GM10266 (cell line): ENCODE data around the gene PAEP.
"Not testable (repeated sequence)": the region's sequence is repeated elsewhere in the genome, so short reads cannot be mapped to it uniquely, and the experiment has no call there.

Experiments used
- DNase-seq: peaks from one replicate; pipeline ENCODE4 v3.0.0; 2012; ENCODE audit errors: extremely low spot score
- TF ChIP-seq, protein P1 (sequence below): IDR thresholded peaks from 2 replicates; pipeline ENCODE4 v1.5.1; 2012; ENCODE audit warnings: mild to moderate bottlenecking, low read depth; ENCODE audit not compliant: control insufficient read depth, insufficient read depth; ENCODE audit errors: missing control alignments

The PAEP gene

DNA sequence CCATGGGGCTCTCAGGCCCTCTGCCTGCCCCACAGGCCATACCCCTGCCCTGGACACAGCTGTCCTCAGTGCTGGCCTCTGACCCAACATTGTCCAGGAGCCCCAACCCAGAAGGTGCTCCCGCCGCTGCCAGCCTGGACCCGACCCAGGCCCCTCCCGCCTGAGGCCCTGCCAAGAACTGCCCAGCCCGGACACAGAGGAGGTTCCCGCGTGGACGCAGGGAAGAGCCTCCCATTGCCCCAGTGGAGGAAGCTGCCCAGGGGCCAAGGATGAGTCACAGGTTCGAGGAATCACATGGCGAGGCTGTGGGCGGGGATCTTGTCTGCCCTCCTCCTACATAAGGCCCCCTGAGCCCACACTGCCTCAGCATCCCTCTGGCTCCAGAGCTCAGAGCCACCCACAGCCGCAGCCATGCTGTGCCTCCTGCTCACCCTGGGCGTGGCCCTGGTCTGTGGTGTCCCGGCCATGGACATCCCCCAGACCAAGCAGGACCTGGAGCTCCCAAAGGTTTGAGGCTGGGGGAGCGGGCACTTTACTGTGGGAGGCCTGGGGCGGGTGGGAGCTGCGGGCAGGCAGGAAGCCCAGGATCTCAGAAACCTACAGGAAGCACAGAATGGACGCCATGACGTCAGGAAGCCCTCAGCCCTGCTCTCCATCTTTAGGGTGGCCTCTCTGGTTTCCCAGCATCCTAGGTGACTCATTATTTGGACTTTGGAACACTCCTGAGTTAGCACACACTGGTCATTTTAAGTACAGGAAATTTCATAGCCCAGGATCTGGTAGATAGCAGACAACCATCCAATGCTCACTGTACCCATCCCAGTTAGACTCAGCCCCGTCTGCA is at the start of gene PAEP:
Gene PAEP (plus strand): TSS at position 366 of the 844 bp plus-strand sequence.
- no peak for DNase-seq
- TF ChIP-seq, protein P1, sequence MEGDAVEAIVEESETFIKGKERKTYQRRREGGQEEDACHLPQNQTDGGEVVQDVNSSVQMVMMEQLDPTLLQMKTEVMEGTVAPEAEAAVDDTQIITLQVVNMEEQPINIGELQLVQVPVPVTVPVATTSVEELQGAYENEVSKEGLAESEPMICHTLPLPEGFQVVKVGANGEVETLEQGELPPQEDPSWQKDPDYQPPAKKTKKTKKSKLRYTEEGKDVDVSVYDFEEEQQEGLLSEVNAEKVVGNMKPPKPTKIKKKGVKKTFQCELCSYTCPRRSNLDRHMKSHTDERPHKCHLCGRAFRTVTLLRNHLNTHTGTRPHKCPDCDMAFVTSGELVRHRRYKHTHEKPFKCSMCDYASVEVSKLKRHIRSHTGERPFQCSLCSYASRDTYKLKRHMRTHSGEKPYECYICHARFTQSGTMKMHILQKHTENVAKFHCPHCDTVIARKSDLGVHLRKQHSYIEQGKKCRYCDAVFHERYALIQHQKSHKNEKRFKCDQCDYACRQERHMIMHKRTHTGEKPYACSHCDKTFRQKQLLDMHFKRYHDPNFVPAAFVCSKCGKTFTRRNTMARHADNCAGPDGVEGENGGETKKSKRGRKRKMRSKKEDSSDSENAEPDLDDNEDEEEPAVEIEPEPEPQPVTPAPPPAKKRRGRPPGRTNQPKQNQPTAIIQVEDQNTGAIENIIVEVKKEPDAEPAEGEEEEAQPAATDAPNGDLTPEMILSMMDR = no peak

DNA sequence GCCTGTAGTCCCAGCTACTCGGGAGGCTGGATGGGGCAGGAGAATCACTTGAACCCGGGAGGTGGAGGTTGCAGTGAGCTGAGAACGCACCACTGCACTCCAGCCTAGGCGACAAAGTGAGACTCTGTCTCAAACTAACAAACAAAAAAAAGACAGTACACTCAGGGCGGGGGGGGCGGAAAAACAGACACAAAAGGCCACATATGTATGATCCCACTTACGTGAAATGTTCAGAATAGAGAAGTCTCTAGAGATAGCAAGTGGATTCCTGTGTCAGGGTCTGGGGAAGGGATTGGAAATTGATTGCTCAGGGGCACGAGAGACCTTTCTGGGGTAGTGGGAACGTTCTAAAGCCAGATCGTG is 49.3 kb upstream of the PAEP start:
- no peak for DNase-seq
- TF ChIP-seq, protein P1 = no peak

DNA sequence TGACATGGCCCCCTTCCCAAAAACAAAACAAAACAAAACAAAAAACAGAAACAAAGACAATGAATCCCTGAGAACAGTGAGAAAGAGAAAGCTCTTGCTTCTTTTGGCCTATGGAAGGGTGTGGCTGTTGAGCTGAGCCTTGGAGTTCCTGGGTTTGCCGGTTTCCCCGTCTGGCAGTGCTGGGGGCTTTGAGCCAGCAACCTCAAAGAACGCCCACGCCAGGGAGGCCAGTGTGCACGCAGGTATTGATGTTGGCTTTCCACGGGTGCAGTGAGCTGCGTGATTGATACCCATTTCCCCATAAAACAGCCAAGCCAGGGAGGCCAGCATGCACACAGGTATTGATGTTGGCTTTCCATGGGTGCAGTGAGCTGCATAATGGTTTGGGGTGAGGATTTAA is 48.7 kb upstream of the PAEP start:
- TF ChIP-seq, protein P1 = no peak
- no peak for DNase-seq

DNA sequence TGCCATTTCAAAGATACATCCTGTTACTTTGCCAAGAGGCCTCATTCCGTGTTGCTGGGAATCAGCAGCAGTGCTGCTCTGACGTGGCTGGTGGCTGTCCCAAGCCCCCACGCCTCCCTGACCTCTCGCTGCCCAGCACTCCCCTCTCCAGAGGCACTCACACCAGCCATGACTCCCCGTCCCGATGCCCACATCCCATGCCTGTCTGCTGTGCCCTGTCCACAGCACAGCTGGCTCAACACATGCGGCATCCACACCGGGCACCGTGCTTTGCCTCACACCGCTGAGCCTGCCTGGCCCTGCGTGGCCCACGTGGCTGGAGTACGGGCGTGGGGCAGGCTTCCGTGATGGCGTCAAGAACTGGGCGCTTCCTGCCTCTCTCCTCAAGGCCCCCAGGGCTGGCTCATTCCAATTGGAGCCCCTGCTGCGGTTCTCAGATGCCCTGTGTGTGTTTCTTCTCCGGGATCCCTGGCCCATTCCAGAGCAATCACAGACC is 48.2 kb upstream of the PAEP start:
- TF ChIP-seq, protein P1 = no peak
- no peak for DNase-seq

DNA sequence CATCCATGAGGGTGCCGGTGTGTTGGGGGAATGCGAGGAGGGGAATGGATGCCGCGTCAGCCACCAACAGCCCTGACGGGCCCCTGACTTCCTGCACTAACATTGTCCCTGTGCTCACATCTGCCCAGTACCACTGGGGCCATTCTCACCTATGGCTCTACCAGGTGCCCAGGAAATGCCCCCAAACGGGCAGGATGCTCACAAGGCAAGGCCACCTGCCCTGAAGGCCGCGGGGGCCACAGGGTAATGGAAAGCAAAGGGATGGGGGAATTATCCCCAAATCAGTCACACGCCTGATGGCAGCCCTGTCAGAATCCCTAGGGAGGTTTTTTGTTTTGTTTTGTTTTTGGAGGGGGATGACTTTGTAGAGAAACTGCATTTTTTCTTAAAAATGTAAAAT is 47.6 kb upstream of the PAEP start:
- DNase-seq = not testable (repeated sequence)

DNA sequence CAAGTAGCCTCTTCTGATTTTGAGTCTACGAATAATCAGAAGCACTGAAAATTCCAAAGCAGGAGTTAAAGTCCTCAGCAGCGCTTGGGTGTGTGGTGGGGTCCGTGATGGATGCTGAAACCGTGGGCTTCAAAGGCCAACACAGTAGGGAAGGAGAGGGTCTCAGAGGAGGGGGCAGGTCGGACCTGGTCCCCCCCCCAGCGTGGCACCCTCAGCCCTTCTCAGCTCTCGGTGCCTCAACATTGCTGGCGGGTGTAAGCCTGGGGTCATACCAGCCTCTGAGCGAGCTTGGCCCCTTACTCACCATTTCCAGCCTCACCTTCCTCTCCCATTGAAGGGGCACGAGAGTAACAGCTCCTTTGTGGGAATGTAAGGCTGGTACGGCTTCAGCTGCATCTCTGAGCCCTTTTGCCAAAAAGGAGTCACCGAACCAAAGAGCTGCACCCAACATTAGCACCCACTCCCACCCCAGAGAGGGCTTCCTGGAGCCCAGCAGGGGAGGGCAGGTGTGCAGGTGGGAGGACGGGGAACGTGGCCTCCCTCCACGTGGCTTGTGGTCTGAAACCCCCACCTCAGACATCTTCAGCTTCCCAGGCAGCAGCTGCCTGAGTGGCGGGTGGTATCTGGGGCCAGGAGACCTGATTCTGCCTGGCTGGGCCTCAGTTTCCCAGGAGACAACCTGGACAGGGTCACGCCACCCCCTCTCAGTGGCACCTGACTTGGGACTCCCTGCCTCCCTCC is 47.0 kb upstream of the PAEP start:
- no peak for DNase-seq
- TF ChIP-seq, protein P1 = no peak

DNA sequence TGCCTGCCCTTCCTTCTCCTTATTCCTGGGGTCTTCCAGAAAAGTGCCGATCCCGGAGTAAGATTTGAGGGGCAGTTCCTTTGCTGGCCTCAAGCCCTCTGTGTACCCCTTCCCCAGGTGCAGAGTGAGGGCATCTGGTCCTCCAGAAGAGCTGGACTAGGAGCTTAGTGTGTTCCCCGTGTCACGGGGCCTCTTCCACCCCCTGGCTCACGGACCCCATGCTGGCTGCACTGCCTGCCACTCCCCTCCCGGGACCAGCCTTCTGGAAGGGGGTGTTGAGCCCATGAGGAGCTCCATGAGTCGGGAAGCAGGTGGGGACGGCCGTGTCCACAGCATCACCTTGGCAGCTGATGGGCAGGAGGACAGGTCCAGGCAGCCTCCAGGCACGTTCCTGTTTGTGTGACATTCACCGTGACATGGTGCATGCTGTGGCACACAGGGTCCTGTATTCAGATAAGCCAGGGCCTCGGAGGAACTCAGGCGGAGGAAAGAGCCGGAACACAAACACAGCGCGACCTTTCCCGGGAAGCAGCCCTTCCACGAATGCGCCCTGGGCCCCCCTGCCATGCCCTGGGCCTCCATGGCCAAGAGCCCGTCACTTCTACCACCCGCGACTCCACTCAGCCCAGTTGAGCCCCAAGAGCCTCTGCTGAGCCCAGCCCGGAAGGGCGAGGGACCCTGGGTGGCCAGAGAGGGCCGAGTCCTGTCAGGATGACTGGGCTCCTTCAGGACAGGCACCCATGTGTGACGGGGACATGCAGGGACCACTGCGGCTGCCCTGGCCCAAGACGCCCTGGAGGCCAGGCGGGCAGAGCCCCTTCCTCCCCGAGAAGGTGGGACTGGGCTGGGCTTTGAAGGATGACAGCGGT is 46.2 kb upstream of the PAEP start:
- TF ChIP-seq, protein P1 = no peak
- no peak for DNase-seq
